ENCODE measurements around the gene ROPN1L.
"Not testable (repeated sequence)": the region's sequence is repeated elsewhere in the genome, so short reads cannot be mapped to it uniquely, and the experiment has no call there.

Gene ROPN1L

DNA sequence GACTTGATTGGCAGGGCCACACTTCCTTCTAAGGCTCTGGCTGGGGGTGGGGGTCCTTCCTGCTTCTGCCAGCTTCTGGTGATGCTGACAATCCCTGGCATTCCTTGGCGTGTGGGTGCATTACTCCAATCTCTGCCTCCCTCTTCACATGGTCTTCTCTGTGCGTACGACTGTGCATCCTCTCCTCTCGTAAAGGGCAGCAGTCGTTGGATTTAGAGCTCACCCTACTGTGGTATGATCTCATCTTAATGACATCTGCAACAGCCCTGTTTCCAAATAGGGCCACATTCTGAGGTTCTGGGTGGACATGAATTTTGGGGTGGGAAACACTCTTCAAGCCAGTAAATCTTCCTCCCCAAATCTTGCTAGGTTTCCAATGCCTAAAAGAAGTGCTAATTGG, 36.8 kb downstream of the ROPN1L start:
- no peak for DNase-seq (ENCODE audit: low read depth in 2 of 2, low spot score in 1 of 2)

DNA sequence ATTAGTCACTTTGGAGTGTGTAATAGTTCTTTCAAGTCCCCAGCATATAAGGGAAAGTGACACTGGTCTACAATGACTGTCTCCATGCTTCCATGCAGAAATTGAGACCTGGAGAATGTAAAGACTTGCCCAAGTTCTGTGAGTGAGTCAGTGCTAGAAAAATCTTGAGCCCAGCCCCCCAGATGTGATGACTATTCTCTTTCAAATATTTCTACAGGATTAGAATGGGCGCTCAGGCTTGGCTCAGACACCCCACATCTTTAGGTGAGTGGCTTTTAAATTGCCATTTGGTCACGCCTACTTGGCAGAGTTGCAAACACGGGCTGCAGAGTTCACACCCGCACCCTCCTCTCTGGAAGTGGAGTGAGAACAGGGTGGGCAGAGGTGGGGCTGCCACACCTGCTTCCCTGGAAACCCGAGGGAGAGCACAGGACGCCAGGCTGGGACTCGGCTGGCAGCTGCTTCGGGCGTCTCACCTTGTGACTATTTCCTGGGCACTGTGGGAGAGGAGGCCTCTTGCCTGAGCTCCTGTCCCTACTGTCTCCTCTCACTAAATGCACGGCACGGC, 37.6 kb downstream of the ROPN1L start:
- DNase-seq (ENCODE audit: low read depth in 2 of 2, low spot score in 1 of 2): no peak

DNA sequence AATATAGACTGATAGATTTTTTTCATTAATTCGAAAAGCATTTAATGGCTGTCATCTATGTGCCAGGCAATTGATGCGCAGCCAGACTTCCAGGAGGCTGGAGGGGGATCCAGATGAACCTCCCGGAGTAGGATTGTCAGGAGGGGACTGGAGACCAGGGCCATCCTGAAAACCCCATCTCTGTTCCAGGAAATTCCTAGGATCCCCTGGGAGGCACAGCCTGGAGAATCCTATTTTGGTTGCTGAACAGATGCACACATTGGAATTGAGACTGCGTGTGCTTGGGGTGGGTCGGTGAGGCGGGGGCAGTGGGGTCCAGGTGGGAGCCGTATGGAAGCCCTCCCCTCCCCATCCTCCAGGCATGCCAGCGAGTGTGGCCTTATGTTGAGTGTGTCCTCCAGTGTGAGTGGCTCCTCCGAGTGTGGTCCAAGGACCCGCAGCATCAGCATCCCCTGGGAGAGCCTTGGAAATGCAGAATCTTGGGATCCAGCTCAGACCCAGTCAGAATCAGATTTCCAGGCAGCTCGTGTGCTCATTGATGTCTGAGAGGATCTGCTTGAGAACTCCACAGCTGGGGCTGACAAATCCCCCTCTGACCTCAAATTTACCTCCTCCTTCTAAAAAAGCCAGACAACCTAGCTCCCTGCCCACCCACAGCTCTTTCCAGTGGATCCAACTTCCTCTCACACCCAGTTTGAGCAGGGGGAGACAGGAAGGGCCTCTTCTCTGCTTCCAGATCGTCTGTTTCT, 38.7 kb downstream of the ROPN1L start:
- no peak for DNase-seq (ENCODE audit: low read depth in 2 of 2, low spot score in 1 of 2)

DNA sequence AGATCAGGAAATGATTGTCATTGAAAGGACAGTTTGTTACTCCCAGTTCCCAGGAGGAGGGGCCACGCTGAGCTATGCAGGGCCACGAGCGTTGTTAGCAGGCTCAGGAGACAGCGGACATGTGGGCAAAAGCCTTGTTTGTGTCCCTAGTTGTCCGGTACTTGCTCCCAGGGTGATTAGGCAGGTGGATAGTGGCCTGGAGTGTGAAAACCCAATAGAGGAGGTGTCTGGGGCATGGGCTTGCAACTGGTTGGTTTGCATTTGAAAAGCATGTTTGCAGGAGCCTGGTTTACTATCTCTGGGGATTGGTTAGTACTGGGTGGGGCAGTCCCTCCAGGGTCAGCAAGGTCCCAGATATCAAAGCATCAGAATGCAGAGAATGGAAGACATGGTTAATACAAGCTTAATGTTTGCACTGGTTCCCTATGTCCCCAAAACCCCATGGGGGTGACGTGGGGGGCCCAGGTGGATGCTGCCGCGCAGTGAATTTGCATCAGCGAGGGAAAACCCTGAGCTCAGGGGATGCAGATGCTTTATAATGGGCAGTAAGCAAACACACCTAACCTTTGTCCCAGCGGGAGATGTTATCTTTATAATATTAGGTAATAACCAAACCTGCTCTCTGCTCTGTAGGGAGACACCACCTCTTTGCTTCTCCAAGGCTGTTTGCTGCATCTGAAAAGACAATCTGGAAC, 39.7 kb downstream of the ROPN1L start:
- no peak for DNase-seq (ENCODE audit: low read depth in 2 of 2, low spot score in 1 of 2)

DNA sequence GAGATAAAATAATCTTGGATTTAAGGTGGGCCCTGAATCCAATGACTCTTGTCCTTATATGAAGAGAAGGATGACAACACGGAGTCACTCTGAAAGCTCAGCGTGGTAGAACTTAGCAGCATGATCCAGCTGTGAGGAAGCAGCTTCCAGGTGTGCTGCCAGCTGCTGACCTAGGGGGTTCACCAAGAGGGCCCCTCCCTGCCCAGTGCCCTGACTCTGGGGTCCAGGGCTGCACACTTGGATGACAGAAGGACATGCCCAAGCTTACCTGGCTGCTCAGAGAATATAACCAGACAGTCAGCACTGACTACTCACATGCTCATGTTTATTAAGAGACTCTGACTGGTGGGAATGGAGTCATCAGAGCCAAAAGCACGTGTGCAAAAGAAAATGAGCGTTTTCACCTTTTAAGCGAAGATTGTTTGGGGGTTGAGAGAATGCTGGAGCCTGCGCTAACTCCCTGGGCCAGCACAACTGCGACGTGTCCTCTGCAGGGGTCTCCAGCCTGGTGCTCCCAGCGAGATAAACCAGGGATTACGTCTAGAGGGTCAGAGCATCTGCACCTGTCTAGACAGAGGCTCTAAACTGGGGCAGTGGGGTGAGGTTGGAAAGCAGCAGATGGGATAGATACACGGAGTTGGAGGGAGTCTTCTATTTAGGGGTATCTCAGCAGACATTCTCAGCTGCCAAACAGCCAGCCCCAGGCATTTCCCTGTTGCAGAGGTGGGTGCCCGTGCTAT, 41.3 kb downstream of the ROPN1L start:
- DNase-seq (ENCODE audit: low read depth in 2 of 2, low spot score in 1 of 2): no peak

DNA sequence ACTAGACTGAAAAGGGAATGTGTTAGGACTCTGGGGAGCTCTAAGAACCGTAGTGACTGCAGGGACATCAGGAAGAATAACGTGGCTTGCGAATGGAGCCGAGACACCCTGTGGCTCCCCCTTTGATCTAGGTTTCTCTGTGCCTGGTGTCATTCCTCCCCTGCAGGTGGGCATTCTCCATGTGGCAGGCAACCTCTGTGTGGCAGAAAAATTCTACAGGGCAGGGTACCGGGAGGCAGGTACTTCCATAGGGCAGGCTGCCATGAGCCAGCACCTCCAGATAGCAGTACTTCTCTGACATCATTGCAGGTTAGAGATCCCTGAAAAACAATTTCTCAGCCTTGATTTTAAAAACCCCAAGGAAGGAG, 43.1 kb downstream of the ROPN1L start:
- no peak for DNase-seq (ENCODE audit: low read depth in 2 of 2, low spot score in 1 of 2)

DNA sequence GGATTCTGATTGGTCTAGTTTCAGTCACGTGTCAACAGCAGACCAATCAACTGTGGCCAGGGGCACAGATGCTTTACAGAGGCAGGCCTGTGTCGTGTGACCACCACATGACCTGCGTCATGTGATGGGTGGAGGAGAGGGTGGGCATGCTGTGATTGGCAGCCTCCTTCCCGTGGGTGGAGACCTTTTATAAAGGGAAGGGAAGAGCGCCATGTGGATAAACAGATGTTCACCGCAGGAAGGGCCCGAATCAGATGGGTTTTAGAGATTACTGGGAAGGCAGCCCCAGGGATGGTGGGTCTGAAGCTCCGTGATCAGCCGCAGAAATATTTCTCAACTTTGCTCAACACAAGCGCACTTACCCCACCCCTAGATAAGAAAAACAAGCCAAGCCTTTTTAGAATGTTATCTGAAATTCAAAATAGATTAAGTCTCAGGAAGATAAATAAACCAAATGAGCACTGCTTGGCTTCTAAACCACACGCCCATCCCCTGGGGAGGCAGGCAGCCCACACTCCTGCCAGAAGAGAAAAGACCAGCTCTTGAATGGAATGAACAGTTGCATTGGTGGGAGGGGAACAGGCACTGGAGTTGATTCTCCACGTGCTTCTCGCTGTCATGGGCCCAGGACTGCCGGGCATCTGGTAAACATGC, 43.6 kb downstream of the ROPN1L start:
- DNase-seq (ENCODE audit: low read depth in 2 of 2, low spot score in 1 of 2): no peak

DNA sequence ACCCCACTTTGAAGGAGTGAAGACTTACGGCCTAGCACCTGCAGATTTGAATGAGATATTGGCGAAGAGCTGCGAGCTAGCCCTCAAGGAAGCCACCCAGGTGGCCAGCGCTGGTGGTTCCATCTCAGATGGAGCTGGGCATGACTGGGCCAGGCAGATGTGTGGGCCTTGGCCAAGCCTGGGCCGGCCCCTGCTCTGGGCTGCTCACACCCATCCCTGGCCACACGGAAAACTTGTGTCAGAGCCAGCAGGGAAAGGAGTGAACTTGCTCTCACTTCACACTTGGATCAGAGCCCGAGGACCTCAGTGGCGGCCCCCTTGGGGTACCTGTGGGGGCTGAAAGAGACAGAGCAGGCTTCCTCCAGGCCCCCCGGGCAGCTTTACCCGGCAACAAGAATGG, 44.2 kb downstream of the ROPN1L start:
- DNase-seq (ENCODE audit: low read depth in 2 of 2, low spot score in 1 of 2): no peak

DNA sequence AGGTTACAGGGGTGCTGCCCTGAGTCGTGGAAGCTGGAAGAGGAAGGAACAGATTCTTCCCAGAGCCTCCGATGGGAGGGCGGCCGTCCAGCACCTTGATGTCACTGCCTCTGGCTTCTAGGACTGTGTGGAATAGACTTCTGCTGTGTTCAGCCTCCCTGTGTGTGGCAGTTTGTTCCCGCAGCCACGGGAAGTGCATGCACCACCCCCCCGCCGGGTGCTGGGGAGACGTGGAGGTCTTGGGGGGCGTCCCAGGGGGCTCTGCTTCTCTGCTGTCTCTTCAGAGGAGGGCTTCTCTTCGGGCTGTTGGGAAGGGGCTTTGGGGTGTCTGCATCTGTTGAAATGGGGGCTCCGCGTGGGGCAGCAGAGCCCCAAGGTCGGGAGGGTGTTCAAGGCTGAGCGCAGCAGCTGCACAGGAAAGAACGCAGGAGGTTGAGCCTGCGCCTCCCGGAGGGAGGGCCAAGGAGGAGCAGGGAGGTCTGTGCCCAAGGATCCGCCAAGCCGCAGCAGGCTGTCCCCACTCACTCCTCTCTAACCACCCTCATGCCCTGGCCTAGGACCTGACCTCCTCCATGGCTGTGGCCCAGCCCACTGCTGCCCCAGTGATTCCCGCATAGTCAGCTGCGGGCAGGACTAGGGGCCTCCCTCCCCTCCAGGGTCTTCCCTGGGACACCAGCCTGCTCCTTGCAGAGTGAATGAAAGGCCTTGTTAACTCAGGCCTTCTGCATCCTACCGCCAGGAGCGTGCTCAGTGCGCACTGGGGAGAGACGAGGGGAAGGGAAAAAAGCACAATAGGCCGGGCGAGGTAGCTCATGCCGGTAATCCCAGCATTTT, 45.0 kb downstream of the ROPN1L start:
- no peak for DNase-seq (ENCODE audit: low read depth in 2 of 2, low spot score in 1 of 2)

DNA sequence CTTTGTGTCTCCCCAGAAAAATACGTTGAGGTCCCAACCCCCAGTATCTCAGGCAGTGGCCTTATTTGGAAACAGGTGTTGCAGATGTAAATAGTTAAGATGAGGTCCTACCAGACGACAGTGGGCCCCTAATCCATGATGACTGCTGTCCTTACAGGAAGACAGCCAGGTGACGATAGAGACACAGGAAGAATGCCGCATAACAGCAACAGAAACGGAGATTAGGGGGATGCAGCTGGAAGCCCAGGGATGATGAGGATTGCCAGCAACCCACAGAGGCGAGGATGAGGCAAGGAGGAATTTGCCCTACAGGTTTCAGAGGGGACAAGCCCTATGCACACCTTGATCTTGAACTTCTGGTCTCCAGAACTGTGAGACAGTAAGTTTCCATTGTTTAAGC, 46.5 kb downstream of the ROPN1L start:
- DNase-seq (ENCODE audit: low read depth in 2 of 2, low spot score in 1 of 2): no peak

DNA sequence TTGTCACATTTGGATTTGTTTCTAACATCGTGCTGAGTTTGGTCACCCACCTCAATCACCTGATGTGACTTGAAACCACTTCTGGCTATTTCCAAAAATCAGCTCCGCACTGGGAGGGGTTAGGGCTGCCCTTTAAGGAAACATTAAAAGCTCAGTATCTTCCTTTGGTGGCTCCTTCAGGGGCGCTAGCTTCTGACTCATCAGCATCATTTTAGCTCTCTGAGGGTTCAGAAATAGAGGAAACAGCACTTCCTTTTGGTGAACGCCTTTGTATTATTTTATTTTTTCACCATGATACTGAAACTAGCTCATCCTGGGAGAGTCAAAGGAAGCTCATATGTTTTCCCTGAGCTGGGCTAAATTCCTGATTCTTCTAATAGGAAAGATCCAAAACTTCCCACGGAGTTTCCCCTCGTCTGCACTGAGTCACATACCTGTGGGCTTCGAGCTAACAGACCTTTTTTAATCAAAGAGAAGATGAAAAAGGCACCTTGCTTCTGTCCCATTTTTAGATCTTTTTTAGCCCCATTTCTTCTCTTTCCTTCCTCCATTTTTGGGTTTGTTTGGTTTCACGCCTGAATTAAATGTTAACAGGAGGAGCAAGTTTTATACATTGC, 48.2 kb downstream of the ROPN1L start:
- DNase-seq (ENCODE audit: low read depth in 2 of 2, low spot score in 1 of 2): no peak

DNA sequence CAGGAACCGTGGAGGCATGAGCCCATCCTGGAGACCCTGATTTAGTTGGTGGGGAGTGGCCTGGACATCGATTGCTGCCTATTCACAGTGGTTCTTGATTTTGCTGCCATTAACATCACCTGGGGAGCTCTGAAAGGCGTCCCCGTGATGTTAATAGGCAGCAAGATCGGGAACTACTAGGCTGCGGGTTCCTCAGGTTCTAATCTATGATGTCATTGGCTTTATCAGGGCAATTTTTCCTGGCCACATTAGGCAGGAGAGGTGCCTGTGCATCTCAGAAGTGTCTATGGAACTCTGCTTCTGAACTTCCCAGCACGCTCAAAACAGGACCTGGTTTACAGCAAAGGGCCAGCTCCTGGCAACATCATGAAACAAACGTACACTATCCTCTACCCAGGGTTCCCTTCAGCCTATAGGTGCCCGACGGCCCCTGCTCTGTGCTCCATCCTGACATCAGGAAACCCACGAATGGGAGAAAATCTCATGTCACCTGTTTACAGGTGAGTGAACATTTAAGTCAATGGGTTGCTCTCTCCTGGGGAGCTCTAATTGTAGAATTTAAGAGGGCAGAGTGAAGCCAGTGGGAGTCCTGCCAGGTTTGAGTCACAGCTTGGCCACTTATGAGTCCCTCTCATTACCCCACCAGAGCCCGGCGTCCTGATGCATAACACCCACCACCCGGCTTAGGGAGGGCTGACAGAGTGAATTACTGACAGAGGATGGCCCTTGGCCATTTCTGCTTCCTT, 49.4 kb downstream of the ROPN1L start:
- no peak for DNase-seq (ENCODE audit: low read depth in 2 of 2, low spot score in 1 of 2)

DNA sequence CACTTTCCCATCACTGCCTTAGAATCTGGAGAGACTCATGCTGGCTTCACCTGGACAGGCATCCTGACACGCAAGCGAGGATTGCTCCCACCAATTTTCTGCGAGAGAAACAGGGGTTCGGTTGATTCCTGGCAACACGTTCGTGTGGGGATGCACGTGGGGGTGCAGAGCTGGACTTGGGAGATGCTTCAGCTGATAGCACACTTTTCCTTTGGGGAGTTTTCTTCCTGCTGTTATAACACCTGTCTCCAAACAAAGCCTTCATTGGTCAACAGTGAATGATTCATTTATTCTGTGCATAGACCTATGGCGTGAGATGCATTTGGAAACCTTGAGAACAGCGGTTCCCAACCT, 50.0 kb downstream of the ROPN1L start:
- DNase-seq (ENCODE audit: low read depth in 2 of 2, low spot score in 1 of 2): no peak

DNA sequence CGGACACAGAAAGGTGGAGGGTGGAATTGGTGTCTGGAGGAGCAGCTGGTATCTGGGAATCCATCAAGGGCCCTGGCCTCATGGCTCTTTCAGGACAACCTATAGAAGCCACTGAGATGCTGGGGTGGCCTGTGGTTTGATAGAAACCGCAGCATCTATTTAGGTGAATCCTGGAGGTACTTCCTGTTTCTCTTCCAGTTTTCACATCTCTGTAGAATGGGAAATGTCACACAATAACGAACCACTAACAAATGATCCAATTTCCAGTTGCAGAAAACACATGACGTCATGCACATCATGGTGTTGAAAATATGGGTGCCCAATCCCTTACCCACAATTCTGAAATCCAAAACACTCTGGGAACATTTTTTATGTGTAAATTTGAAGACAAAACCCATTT, 52.2 kb downstream of the ROPN1L start:
- DNase-seq (ENCODE audit: low read depth in 2 of 2, low spot score in 1 of 2): no peak

DNA sequence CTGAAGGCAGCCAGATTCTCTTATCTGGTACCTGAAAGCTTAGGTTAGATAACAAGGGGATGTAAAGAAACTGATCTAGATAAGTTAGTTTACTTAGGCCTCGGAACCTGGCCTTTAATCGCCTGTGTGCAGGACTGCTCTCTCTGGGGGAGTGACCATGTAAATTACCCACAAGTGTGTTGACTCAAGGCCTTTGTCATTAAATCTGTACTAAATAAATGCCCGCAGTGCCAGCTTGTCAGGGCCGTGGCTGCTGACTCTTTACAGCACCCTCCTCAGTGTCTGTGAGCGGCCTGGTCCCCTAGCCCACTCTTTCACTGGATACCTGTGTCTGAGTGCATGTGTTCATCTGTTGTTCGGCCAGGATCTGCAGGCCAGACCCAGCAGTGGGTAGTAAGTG, 52.8 kb downstream of the ROPN1L start:
- not testable (repeated sequence) for DNase-seq (ENCODE audit: low read depth in 2 of 2, low spot score in 1 of 2)

DNA sequence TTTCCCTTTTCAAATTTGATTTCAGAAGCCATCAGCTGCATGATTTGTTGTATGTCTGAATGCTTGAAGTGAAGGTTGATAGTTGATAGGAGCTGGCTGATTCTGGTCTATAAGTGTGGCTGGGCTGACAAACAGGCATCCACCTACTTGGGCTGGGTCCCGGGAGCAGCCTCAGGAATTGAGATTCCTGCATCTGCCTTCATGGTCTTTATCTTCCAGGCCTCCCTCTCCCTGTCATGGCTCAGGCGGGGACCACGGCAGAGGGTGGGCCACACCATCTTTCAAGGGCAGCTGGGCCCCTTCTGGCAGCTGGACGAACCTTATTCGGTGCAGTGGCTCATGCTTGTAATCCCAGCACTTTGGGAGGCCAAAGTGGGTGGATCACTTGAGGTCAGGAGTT, 55.9 kb downstream of the ROPN1L start:
- DNase-seq (ENCODE audit: low read depth in 2 of 2, low spot score in 1 of 2): no peak

DNA sequence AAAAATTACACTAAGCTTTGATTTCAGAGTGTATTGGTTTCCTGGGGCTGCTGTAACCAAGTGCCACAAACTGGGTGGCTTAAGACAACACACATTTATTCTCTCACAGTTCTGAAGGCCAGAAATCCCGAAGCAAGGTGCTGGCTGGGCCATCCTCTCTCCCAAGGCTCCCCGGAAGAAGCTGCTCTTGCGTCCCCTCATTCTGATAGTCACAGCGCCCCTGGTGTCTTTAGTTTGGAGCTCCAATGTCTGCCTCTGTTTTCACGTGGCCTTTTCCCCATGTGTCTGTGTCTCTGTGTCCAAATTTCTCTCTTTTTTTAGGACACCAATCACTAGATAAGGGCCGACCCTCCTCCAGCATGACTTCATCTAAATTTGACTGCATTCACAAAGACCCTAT, 56.7 kb downstream of the ROPN1L start:
- DNase-seq (ENCODE audit: low read depth in 2 of 2, low spot score in 1 of 2): no peak

DNA sequence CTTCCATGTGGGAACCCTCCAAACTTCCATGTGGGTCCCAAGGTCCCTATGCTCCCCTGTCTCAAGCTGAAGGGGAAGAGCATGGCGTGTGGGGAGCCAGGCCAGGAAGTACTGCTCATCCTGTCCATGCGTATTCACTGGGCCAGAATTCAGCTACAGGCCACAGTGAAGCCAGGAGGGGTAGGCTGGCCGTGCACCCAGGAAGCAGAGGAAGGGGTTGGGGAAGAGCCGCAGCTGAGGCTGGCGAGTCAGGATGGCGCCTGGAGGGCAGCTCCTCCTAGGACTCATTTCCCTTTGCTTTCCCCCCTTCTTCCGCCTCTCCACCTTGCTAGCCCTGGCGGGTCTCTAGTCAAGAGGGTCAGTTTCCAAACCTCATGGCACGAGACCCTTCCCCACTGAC, 57.4 kb downstream of the ROPN1L start:
- no peak for DNase-seq (ENCODE audit: low read depth in 2 of 2, low spot score in 1 of 2)

DNA sequence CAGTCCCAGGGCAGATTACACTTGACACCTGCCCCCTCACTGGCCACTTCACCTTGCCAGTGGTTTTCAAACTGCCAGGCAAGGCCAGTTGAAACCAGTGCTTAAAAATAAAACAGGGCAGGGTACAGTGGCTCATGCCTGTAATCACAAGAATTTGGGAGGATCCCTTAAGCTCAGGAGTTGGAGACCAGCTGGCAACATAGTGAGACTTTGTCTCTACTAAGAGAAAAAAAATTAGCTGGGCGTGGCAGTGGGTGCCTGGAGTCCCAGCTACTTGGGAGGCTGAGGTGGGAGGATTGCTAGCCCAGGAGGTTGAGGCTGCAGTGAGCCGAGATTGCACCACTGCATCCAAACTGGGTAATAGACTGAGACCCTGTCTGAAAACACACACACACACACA, 58.1 kb downstream of the ROPN1L start:
- DNase-seq (ENCODE audit: low read depth in 2 of 2, low spot score in 1 of 2): no peak

DNA sequence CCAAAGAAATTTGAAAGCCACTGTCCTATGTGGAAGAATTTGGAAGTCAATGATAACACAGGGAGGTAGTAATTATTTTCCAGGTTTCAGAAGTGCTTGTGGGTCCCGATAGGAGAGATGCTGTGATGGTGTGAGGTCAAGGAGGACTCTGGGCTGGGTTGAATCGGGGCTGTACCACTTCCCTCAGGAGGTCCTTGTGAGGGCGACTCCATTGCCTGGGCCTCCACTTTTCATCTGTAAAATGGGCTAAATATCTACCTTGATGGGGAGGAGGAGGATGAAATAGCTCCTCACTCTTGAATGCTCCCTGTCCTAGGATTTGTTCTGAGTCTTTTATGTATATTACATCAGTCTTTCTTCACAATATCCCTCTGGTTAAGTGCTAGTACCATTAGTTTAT, 59.0 kb downstream of the ROPN1L start:
- DNase-seq (ENCODE audit: low read depth in 2 of 2, low spot score in 1 of 2): no peak
